ENCODE measurements around the gene ASPDH. TPM values are rescaled to one million over a fixed set of nuclear protein-coding genes. Genes with fewer than 3 reads are reported as not detected.

Gene ASPDH
- total RNA-seq, 2 experiments from 2014 or later: not detected

- peaks cover 3 to 10% of the 10 kb centered on the region in 2 experiments for H3K27me3 ChIP-seq (ENCODE audit: control insufficient read depth in 1 of 2, insufficient read depth in 2 of 2, low read length in 2 of 2)
- DNase-seq (no peak), ATAC-seq (ENCODE audit: poor library complexity) (no peak)
- no peak for TF ChIP-seq CTCF (IDR thresholded peaks at IDR 0.05)
- no peaks in the 10 kb centered on the region for H3K4me1 ChIP-seq (ENCODE audit: insufficient read depth, low read length)
- Mint-ChIP-seq H3K4me3 (no peak overlapping the region), H3K9me3 (peaks cover 3% of the 10 kb centered on the region), H3K27me3 (peaks cover 27% of the 10 kb centered on the region), H3K36me3 (ENCODE audit: low read depth) (no peaks in the 10 kb centered on the region), H3K4me1 (ENCODE audit: low read depth) (no peaks in the 10 kb centered on the region), H3K27ac (no peak overlapping the region)
- ChIA-PET CTCF (interaction anchor here (1.3 kb wide), 1 partner anchor 247 kb away, joined by 4 read pairs; no protein-coding TSS in a partner anchor), POLR2A (no interaction called here)
- peaks cover 7 to 20% of the 10 kb centered on the region in 2 experiments for H3K9me3 ChIP-seq (ENCODE audit: control insufficient read depth in 1 of 2, insufficient read depth in 1 of 2, low read length in 2 of 2)
- no peak overlapping the region for H3K4me3 ChIP-seq (ENCODE audit: low read length)
- no peaks in the 10 kb centered on the region for H3K36me3 ChIP-seq (ENCODE audit: insufficient read depth, low read length)
- intact Hi-C loops (cut with DNase I, micrococcal nuclease): loop anchor here (1.0 to 10.0 kb wide), 3 partner anchors 247 to 388 kb away; no protein-coding TSS in a partner anchor
- no peak overlapping the region for H3K27ac ChIP-seq (ENCODE audit: low read depth in 1 of 2, low read length in 2 of 2)
These were observed 23.1 kb upstream of the ASPDH start for GRCh38 chr19:50536662-50537305.

- ATAC-seq (ENCODE audit: poor library complexity): no peak
- H3K4me3 Mint-ChIP-seq: no peak overlapping the region
- ChIA-PET CTCF (no interaction called here), POLR2A (no interaction called here)
- no peak for DNase-seq
- peaks cover 3% of the 10 kb centered on the region for H3K9me3 Mint-ChIP-seq
- H3K36me3 ChIP-seq (ENCODE audit: insufficient read depth, low read length): no peaks in the 10 kb centered on the region
- no peaks in the 10 kb centered on the region for H3K4me1 Mint-ChIP-seq (ENCODE audit: low read depth)
- no peak overlapping the region for H3K27ac Mint-ChIP-seq
- no peak overlapping the region for H3K4me3 ChIP-seq (ENCODE audit: low read length)
- H3K27me3 Mint-ChIP-seq: peaks cover 27% of the 10 kb centered on the region
- peaks cover 3 to 17% of the 10 kb centered on the region in 2 experiments for H3K27me3 ChIP-seq (ENCODE audit: control insufficient read depth in 1 of 2, insufficient read depth in 2 of 2, low read length in 2 of 2)
- no peak overlapping the region for H3K27ac ChIP-seq (ENCODE audit: low read depth in 1 of 2, low read length in 2 of 2)
- peaks cover 7 to 26% of the 10 kb centered on the region in 2 experiments for H3K9me3 ChIP-seq (ENCODE audit: control insufficient read depth in 1 of 2, insufficient read depth in 1 of 2, low read length in 2 of 2)
- no peak for TF ChIP-seq CTCF (IDR thresholded peaks at IDR 0.05)
- intact Hi-C loops (cut with DNase I, micrococcal nuclease): loop anchor here (5.0 to 10.0 kb wide), 2 partner anchors 387 to 389 kb away; no protein-coding TSS in a partner anchor
- no peaks in the 10 kb centered on the region for H3K4me1 ChIP-seq (ENCODE audit: insufficient read depth, low read length)
- H3K36me3 Mint-ChIP-seq (ENCODE audit: low read depth): no peaks in the 10 kb centered on the region
These were observed 22.0 kb upstream of the ASPDH start for GRCh38 chr19:50535672-50536187.

- CTCF ChIA-PET: no interaction called here
- Histone ChIP-seq H3K27ac (ENCODE audit: low read depth in 1 of 2, low read length in 2 of 2) (no peak overlapping the region), H3K36me3 (ENCODE audit: insufficient read depth, low read length) (no peaks in the 10 kb centered on the region), H3K4me1 (ENCODE audit: insufficient read depth, low read length) (no peaks in the 10 kb centered on the region), H3K4me3 (ENCODE audit: low read length) (no peak overlapping the region), H3K27me3 (ENCODE audit: control insufficient read depth in 1 of 2, insufficient read depth in 2 of 2, low read length in 2 of 2) (peaks cover 3 to 17% of the 10 kb centered on the region in 2 experiments), H3K9me3 (ENCODE audit: control insufficient read depth in 1 of 2, insufficient read depth in 1 of 2, low read length in 2 of 2) (peaks cover 7 to 35% of the 10 kb centered on the region in 2 experiments)
- no peaks in the 10 kb centered on the region for H3K36me3 Mint-ChIP-seq (ENCODE audit: low read depth)
- H3K4me3 Mint-ChIP-seq: no peak overlapping the region
- no peak overlapping the region for H3K27ac Mint-ChIP-seq
- no peaks in the 10 kb centered on the region for H3K4me1 Mint-ChIP-seq (ENCODE audit: low read depth)
- H3K27me3 Mint-ChIP-seq: peaks cover 30% of the 10 kb centered on the region
- POLR2A ChIA-PET: no interaction called here
- ATAC-seq (ENCODE audit: poor library complexity): no peak
- no peak for TF ChIP-seq CTCF (IDR thresholded peaks at IDR 0.05)
- no peak for DNase-seq
- intact Hi-C loops (cut with DNase I, micrococcal nuclease): loop anchor here in 1 of 2 experiments (10.0 kb wide), 1 partner anchor 390 kb away; no protein-coding TSS in a partner anchor
- H3K9me3 Mint-ChIP-seq: peaks cover 3% of the 10 kb centered on the region
These were observed 20.8 kb upstream of the ASPDH start for GRCh38 chr19:50534478-50534877.
